HG02759 (cell line): ENCODE results near the gene SPEM3.

ENCODE experiments used
- ATAC-seq: cut with Tn5 transposase; IDR thresholded peaks from one replicate; pipeline ENCODE4 v1.9.1; 2021; ENCODE audit warnings: mild to moderate bottlenecking, moderate library complexity; ENCODE audit not compliant: unreplicated experiment

The SPEM3 gene

GRCh38 chr17:7419819-7420610 is 8.6 kb upstream of the SPEM3 start, which contains the start of gene SPEM1:
Gene SPEM1 (plus strand): TSS chr17:7420324. CDS start chr17:7420385, 61 bp downstream.
- no peak for ATAC-seq

- no peak for ATAC-seq
Measured at GRCh38 chr17:7421186-7421585, 7.5 kb upstream of the SPEM3 start.

- no peak for ATAC-seq
Measured at GRCh38 chr17:7423679-7424078, 5.0 kb upstream of the SPEM3 start.

GRCh38 chr17:7425316-7425715 is 3.3 kb upstream of the SPEM3 start, which contains the start of gene SPEM2:
Gene SPEM2 (plus strand): TSS chr17:7425616. CDS start chr17:7425689, 73 bp downstream.
- no peak for ATAC-seq

- ATAC-seq: no peak
Measured at GRCh38 chr17:7425756-7426155, 2.9 kb upstream of the SPEM3 start.

GRCh38 chr17:7426203-7426863 is 2.3 kb upstream of the SPEM3 start:
- no peak for ATAC-seq

GRCh38 chr17:7426896-7427489 is 1.7 kb upstream of the SPEM3 start:
- ATAC-seq: no peak

- ATAC-seq: no peak
Measured at GRCh38 chr17:7427549-7427948, 1.1 kb upstream of the SPEM3 start.

GRCh38 chr17:7429722-7430121 is 1.1 kb downstream of the SPEM3 start:
- ATAC-seq: no peak

- no peak for ATAC-seq
Measured at GRCh38 chr17:7431231-7431630, 2.6 kb downstream of the SPEM3 start.

GRCh38 chr17:7432296-7432695 is 3.6 kb downstream of the SPEM3 start:
- ATAC-seq: no peak

GRCh38 chr17:7435676-7436555 is 7.3 kb downstream of the SPEM3 start:
- peak; percentile 22 for ATAC-seq

GRCh38 chr17:7436556-7437368 is 8.1 kb downstream of the SPEM3 start:
- peak; percentile 43 for ATAC-seq

- ATAC-seq: no peak
Measured at GRCh38 chr17:7437369-7437863, 8.8 kb downstream of the SPEM3 start.

- ATAC-seq: no peak
Measured at GRCh38 chr17:7437950-7438614, 9.4 kb downstream of the SPEM3 start.

GRCh38 chr17:7438656-7439460 is 10.2 kb downstream of the SPEM3 start:
- no peak for ATAC-seq

- no peak for ATAC-seq
Measured at GRCh38 chr17:7439462-7440112, 10.9 kb downstream of the SPEM3 start, which contains the start of gene FGF11. Gene FGF11 (plus strand): TSS chr17:7439512. CDS start chr17:7439621, 109 bp downstream.
